GM23338 (cell line): ENCODE data around the gene HLA-DMA. TPM values are rescaled to one million over a fixed set of nuclear protein-coding genes. Genes with fewer than 3 reads are reported as not detected.

ENCODE experiments used
- ATAC-seq: fragments of 200-7000 bp; cut with Tn5 transposase; 3 replicates; pipeline ENCODE4 v1.9.1; 2020
- DNase-seq: peaks from one replicate; pipeline ENCODE4 v3.0.0-alpha.2; 2015; ENCODE audit warnings: low spot score
- H2AFZ ChIP-seq: fragments of 200-600 bp; sonication (generic); 2 replicates; pipeline ENCODE4 v1.8.0; 2016; ENCODE audit warnings: antibody characterized with exemption, mild to moderate bottlenecking, moderate library complexity
- H3F3A ChIP-seq: fragments of 200-600 bp; sonication (generic); replicated peaks from 2 replicates; pipeline ENCODE4 v1.8.0; 2017; ENCODE audit warnings: antibody characterized with exemption, mixed run types, low read depth
- H3K27ac ChIP-seq: fragments of 200-600 bp; sonication (generic); 2 replicates; pipeline ENCODE4 v1.6.1; 2016; ENCODE audit warnings: low read depth
- H3K27me3 ChIP-seq: fragments of 200-600 bp; sonication (generic); 2 replicates; pipeline ENCODE4 v1.8.0; 2016; ENCODE audit warnings: mild to moderate bottlenecking, mixed run types, moderate library complexity; ENCODE audit not compliant: insufficient read depth
- H3K36me3 ChIP-seq: fragments of 200-600 bp; sonication (generic); 2 replicates; pipeline ENCODE4 v1.8.0; 2016; ENCODE audit warnings: mild to moderate bottlenecking; ENCODE audit not compliant: insufficient read depth
- H3K4me1 ChIP-seq: fragments of 200-600 bp; sonication (generic); 2 replicates; pipeline ENCODE4 v1.8.0; 2016; ENCODE audit warnings: mild to moderate bottlenecking, moderate library complexity; ENCODE audit not compliant: insufficient read depth
- H3K4me2 ChIP-seq: fragments of 200-600 bp; sonication (generic); 2 replicates; pipeline ENCODE4 v1.7.1; 2017; ENCODE audit warnings: mixed run types
- H3K4me3 ChIP-seq: fragments of 200-600 bp; sonication (generic); 2 replicates; pipeline ENCODE4 v1.6.1; 2016; ENCODE audit warnings: mixed run types
- H3K79me2 ChIP-seq: fragments of 200-600 bp; sonication (generic); replicated peaks from 2 replicates; pipeline ENCODE4 v1.8.0; 2017; ENCODE audit warnings: mild to moderate bottlenecking; ENCODE audit not compliant: insufficient read depth
- H3K9me2 ChIP-seq: fragments of 200-600 bp; sonication (generic); 2 replicates; pipeline ENCODE4 v1.8.0; 2017; ENCODE audit not compliant: insufficient read depth
- H4K20me1 ChIP-seq: fragments of 200-600 bp; sonication (generic); replicated peaks from 2 replicates; pipeline ENCODE4 v1.8.0; 2017; ENCODE audit warnings: mild to moderate bottlenecking; ENCODE audit not compliant: insufficient read depth
- H3K27ac Mint-ChIP-seq: 2 replicates; pipeline ENCODE4 v1.8.0; 2020; ENCODE audit warnings: inconsistent platforms, mild to moderate bottlenecking, moderate library complexity, mixed read lengths
- H3K27me3 Mint-ChIP-seq: 3 replicates; pipeline ENCODE4 v1.8.0; 2022; ENCODE audit warnings: low read depth, mild to moderate bottlenecking, moderate library complexity, mixed read lengths, inconsistent platforms; ENCODE audit not compliant: insufficient read depth, poor library complexity
- H3K36me3 Mint-ChIP-seq: 3 replicates; pipeline ENCODE4 v1.8.0; 2021; ENCODE audit warnings: low read depth, mild to moderate bottlenecking, inconsistent platforms, moderate library complexity, mixed read lengths
- H3K4me1 Mint-ChIP-seq: 3 replicates; pipeline ENCODE4 v1.8.0; 2020; ENCODE audit warnings: mild to moderate bottlenecking, inconsistent platforms, mixed read lengths
- H3K4me3 Mint-ChIP-seq: 3 replicates; pipeline ENCODE4 v1.8.0; 2021; ENCODE audit warnings: moderate library complexity, mild to moderate bottlenecking, inconsistent platforms, mixed read lengths
- H3K9me3 Mint-ChIP-seq: 3 replicates; pipeline ENCODE4 v1.8.0; 2020; ENCODE audit warnings: moderate library complexity, mild to moderate bottlenecking, inconsistent platforms, mixed read lengths
- CTCF ChIP-seq, 2 experiments: fragments of 200-600 bp in 1 of 2; sonication (generic) in 1 of 2; conservative IDR thresholded peaks; 2 replicates each; pipeline versions ENCODE4 v1.5.1 to v1.6.1; 2016 to 2017; ENCODE audit warnings: antibody characterized with exemption in 2 of 2, low read depth in 2 of 2, mild to moderate bottlenecking in 2 of 2, moderate library complexity in 1 of 2
- ETS1 ChIP-seq: IDR thresholded peaks from 2 replicates; pipeline ENCODE4 v1.6.1; 2016; ENCODE audit warnings: antibody characterized with exemption
- EZH2 ChIP-seq: fragments of 200-600 bp; sonication (generic); IDR thresholded peaks from one replicate; pipeline ENCODE4 v1.8.0; 2017; ENCODE audit warnings: antibody characterized with exemption, mild to moderate bottlenecking, low read depth; ENCODE audit not compliant: unreplicated experiment
- JUNB ChIP-seq: IDR thresholded peaks from one replicate; pipeline ENCODE4 v1.6.1; 2016; ENCODE audit warnings: antibody characterized with exemption; ENCODE audit not compliant: unreplicated experiment
- NANOG ChIP-seq: IDR thresholded peaks from 2 replicates; pipeline ENCODE4 v1.6.1; 2016; ENCODE audit warnings: antibody characterized with exemption, borderline replicate concordance
- STAT1 ChIP-seq: IDR thresholded peaks from one replicate; pipeline ENCODE4 v1.6.1; 2016; ENCODE audit warnings: antibody characterized with exemption; ENCODE audit not compliant: unreplicated experiment
- ZNF331 ChIP-seq: fragments of 250-450 bp; sonication (Bioruptor Pico); IDR thresholded peaks from 2 replicates; pipeline ENCODE4 v1.5.0; 2020; ENCODE audit warnings: low read depth, mild to moderate bottlenecking, moderate library complexity
- ZNF462 ChIP-seq: fragments of 250-450 bp; sonication (Bioruptor Pico); IDR thresholded peaks from 2 replicates; pipeline ENCODE4 v1.5.0; 2020; ENCODE audit warnings: mild to moderate bottlenecking, moderate library complexity
- polyA plus RNA-seq: library from polyadenylated mRNA; unstranded; fragments of >200 nt; fragmentation: Nextera tagmentation; extraction: Ambion mirVana; gene quantifications from 2 replicates; pipeline ENCODE4 v1.2.1, GENCODE V29; 2016
- total RNA-seq: library from RNA; depleted of rRNA; stranded (reverse); fragments of >200 nt; shearing (Covaris generic); gene quantifications from 2 replicates; pipeline ENCODE4 v1.2.3, GENCODE V29; 2014

HLA-DMA gene
- total and polyA plus RNA-seq, 2 experiments from 2014 or later, result 5.2 to 6.2 TPM

- TF ChIP-seq CTCF (conservative IDR thresholded peaks at IDR 0.05; ENCODE audit: low read depth in 2 of 2) (peak; percentile 79 to 94), JUNB (no peak)
- Histone ChIP-seq H3K27ac (no peak overlapping the region), H3F3A (no peaks in the 10 kb centered on the region), H3K79me2 (no peaks in the 10 kb centered on the region), H3K9me2 (no peaks in the 10 kb centered on the region), H4K20me1 (no peaks in the 10 kb centered on the region), H3K36me3 (no peaks in the 10 kb centered on the region), H3K4me2 (no peak overlapping the region), H3K27me3 (no peaks in the 10 kb centered on the region), H3K4me1 (no peaks in the 10 kb centered on the region), H3K4me3 (no peak overlapping the region), H2AFZ (no peak overlapping the region)
- no peak overlapping the region for H3K27ac Mint-ChIP-seq
- no peaks in the 10 kb centered on the region for H3K9me3 Mint-ChIP-seq
- DNase-seq (peak; percentile 93), ATAC-seq (peak; percentile 98)
- H3K4me1 Mint-ChIP-seq, result peaks cover 4% of the 10 kb centered on the region; the same call in 2 of the 3 replicates
- H3K4me3 Mint-ChIP-seq, result no peak overlapping the region; the same call in 2 of the 3 replicates
- no peaks in the 10 kb centered on the region for H3K36me3 Mint-ChIP-seq
- peaks cover 2% of the 10 kb centered on the region for H3K27me3 Mint-ChIP-seq
These were observed 47.2 kb upstream of the HLA-DMA start for GRCh38 chr6:33000055-33000454.

- H3K79me2 ChIP-seq, result no peaks in the 10 kb centered on the region
- H3K27ac Mint-ChIP-seq, result no peak overlapping the region
- H3K27me3 ChIP-seq, result no peaks in the 10 kb centered on the region
- H3F3A ChIP-seq, result no peaks in the 10 kb centered on the region
- H3K4me1 ChIP-seq, result no peaks in the 10 kb centered on the region
- no peak overlapping the region for H3K27ac ChIP-seq
- no peaks in the 10 kb centered on the region for H3K36me3 ChIP-seq
- ATAC-seq, result no peak
- TF ChIP-seq ETS1, result no peak
- no peak for TF ChIP-seq STAT1
- TF ChIP-seq NANOG, result no peak
- TF ChIP-seq CTCF (conservative IDR thresholded peaks at IDR 0.05; ENCODE audit: low read depth in 2 of 2), result no peak
- no peak for TF ChIP-seq ZNF331
- TF ChIP-seq EZH2, result no peak
- no peak for TF ChIP-seq ZNF462 (CRISPR knock-in tag)
- no peaks in the 10 kb centered on the region; the same call in 1 of the 2 replicates for H4K20me1 ChIP-seq
- no peaks in the 10 kb centered on the region for H3K9me3 Mint-ChIP-seq
- H3K4me1 Mint-ChIP-seq, result peaks cover 4% of the 10 kb centered on the region; the same call in 2 of the 3 replicates
- no peak overlapping the region for H3K4me3 ChIP-seq
- no peaks in the 10 kb centered on the region for H3K36me3 Mint-ChIP-seq
- no peak overlapping the region for H3K4me2 ChIP-seq
- no peak for DNase-seq
- H3K4me3 Mint-ChIP-seq, result no peak overlapping the region
- H3K9me2 ChIP-seq, result no peaks in the 10 kb centered on the region
- peaks cover 2% of the 10 kb centered on the region for H3K27me3 Mint-ChIP-seq
- no peak overlapping the region for H2AFZ ChIP-seq
These were observed 42.6 kb upstream of the HLA-DMA start for GRCh38 chr6:32995448-32995847.
